ENCODE results near the gene NDST3. TPM values are rescaled to one million over a fixed set of nuclear protein-coding genes. Genes with fewer than 3 reads are reported as not detected.

NDST3 gene
- total and polyA plus RNA-seq, 2 donors from 2014 or later = 0.09 to 0.22 TPM

DNA sequence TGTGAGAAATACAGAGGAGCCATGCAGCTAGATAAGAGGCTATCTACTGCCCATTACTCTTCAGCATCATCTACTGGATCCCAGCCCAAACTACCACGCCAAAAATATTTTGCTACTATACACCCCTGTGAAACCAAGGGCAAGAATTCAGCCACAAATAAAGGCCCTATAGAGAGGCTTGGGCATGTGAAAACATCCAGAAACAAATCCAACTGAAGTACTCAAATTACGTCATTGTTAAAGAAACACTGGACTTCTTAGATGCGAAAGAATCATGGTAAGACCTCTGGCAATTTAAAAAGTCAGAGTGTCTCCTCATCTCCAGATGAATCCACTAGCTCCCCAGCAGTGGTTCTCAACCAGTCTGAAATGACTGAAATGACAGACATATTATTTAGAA is 12.8 kb downstream of the NDST3 start:
- intact Hi-C loops (cut with DNase I) = no loop called here
- no peak for DNase-seq
- Histone ChIP-seq H3K4me3 (ENCODE audit: low read length in 3 of 3) (no peak overlapping the region), H3K4me1 (ENCODE audit: control insufficient read depth in 2 of 3, insufficient read depth in 2 of 3, low read depth in 1 of 3, low read length in 3 of 3) (no peaks in the 10 kb centered on the region), H3K27me3 (ENCODE audit: control insufficient read depth, insufficient read depth, low read length) (no peaks in the 10 kb centered on the region), H3K36me3 (ENCODE audit: control insufficient read depth in 2 of 3, insufficient read depth in 3 of 3, low read length in 3 of 3) (no peaks in the 10 kb centered on the region), H3K27ac (ENCODE audit: low read depth in 2 of 2, low read length in 2 of 2) (no peak overlapping the region), H3K9me3 (ENCODE audit: control insufficient read depth in 2 of 3, insufficient read depth in 1 of 3, low read length in 3 of 3) (peaks cover 0 to 2% (median 0%) of the 10 kb centered on the region in 3 donors), H3K9ac (ENCODE audit: low read length in 3 of 3) (no peak overlapping the region)
- TF ChIP-seq, protein P1, sequence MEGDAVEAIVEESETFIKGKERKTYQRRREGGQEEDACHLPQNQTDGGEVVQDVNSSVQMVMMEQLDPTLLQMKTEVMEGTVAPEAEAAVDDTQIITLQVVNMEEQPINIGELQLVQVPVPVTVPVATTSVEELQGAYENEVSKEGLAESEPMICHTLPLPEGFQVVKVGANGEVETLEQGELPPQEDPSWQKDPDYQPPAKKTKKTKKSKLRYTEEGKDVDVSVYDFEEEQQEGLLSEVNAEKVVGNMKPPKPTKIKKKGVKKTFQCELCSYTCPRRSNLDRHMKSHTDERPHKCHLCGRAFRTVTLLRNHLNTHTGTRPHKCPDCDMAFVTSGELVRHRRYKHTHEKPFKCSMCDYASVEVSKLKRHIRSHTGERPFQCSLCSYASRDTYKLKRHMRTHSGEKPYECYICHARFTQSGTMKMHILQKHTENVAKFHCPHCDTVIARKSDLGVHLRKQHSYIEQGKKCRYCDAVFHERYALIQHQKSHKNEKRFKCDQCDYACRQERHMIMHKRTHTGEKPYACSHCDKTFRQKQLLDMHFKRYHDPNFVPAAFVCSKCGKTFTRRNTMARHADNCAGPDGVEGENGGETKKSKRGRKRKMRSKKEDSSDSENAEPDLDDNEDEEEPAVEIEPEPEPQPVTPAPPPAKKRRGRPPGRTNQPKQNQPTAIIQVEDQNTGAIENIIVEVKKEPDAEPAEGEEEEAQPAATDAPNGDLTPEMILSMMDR (IDR thresholded peaks at IDR 0.05; ENCODE audit: borderline replicate concordance, extremely low read depth, insufficient read depth) = no peak
- FAIRE-seq = no peak

DNA sequence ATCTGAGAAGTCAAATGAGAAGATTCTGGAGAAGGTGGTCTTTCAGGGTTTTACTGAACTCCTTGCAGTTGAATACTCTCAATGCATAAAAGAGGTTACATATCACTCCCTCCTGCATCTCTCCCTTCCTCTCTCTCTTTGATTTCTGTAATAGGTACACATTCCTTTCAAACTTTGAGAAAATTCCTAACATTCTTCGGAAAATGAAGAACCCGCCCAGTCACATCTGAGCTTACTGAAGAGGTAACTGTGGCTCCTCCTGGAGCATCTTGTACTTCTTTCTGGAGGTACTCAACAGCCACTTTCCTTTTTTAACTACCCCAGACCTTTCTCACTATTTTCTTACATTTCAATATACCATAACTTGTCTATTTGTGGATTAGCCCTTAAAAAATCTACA is 24.7 kb downstream of the NDST3 start:
- FAIRE-seq (no peak), DNase-seq (no peak)
- intact Hi-C loops (cut with DNase I) = no loop called here
- Histone ChIP-seq H3K27me3 (ENCODE audit: control insufficient read depth, insufficient read depth, low read length) (no peaks in the 10 kb centered on the region), H3K4me1 (ENCODE audit: control insufficient read depth in 2 of 3, insufficient read depth in 2 of 3, low read depth in 1 of 3, low read length in 3 of 3) (no peaks in the 10 kb centered on the region), H3K9ac (ENCODE audit: low read length in 3 of 3) (no peak overlapping the region), H3K4me3 (ENCODE audit: low read length in 3 of 3) (no peak overlapping the region), H3K36me3 (ENCODE audit: control insufficient read depth in 2 of 3, insufficient read depth in 3 of 3, low read length in 3 of 3) (no peaks in the 10 kb centered on the region), H3K9me3 (ENCODE audit: control insufficient read depth in 2 of 3, insufficient read depth in 1 of 3, low read length in 3 of 3) (no peaks in the 10 kb centered on the region), H3K27ac (ENCODE audit: low read depth in 2 of 2, low read length in 2 of 2) (no peak overlapping the region)
- TF ChIP-seq, protein P1 (IDR thresholded peaks at IDR 0.05; ENCODE audit: borderline replicate concordance, extremely low read depth, insufficient read depth) = no peak

- no peaks in the 10 kb centered on the region for H3K9me3 ChIP-seq (ENCODE audit: control insufficient read depth in 2 of 3, insufficient read depth in 1 of 3, low read length in 3 of 3)
- H3K27ac ChIP-seq (ENCODE audit: low read depth in 2 of 2, low read length in 2 of 2) = no peak overlapping the region
- DNase-seq (no peak), FAIRE-seq (no peak)
- intact Hi-C loops (cut with DNase I) = no loop called here
- H3K4me1 ChIP-seq (ENCODE audit: control insufficient read depth in 2 of 3, insufficient read depth in 2 of 3, low read depth in 1 of 3, low read length in 3 of 3) = no peaks in the 10 kb centered on the region
- TF ChIP-seq, protein P1 (IDR thresholded peaks at IDR 0.05; ENCODE audit: borderline replicate concordance, extremely low read depth, insufficient read depth) = no peak
- no peak overlapping the region for H3K4me3 ChIP-seq (ENCODE audit: low read length in 3 of 3)
- H3K9ac ChIP-seq (ENCODE audit: low read length in 3 of 3) = no peak overlapping the region
- H3K27me3 ChIP-seq (ENCODE audit: control insufficient read depth, insufficient read depth, low read length) = no peaks in the 10 kb centered on the region
- H3K36me3 ChIP-seq (ENCODE audit: control insufficient read depth in 2 of 3, insufficient read depth in 3 of 3, low read length in 3 of 3) = no peaks in the 10 kb centered on the region
Measured at GRCh38 chr4:118059397-118059796, 25.1 kb downstream of the NDST3 start.

Data from kidney (tissue), 14 donors.